ENCODE measurements around the gene BMP6.

- TF ChIP-seq CTCF (IDR thresholded peaks at IDR 0.05) (no peak), EZH2 (IDR thresholded peaks at IDR 0.05) (no peak), EZH2phosphoT487 (IDR thresholded peaks at IDR 0.05) (no peak)
Observed at GRCh38 chr6:7759320-7759719, 33.4 kb downstream of the BMP6 start.
